ENCODE results near the gene IL1RAPL1.
A peak's percentile ranks its signal among the peaks of the same experiment; 100 is the strongest.

Gene IL1RAPL1

GRCh38 chrX:29466456-29466855 lies 879.2 kb downstream of the IL1RAPL1 start:
- H3K4me3 ChIP-seq (ENCODE audit: low read depth in 1 of 2, low read length in 2 of 2), result no peak overlapping the region
- no peaks in the 10 kb centered on the region for H3K9me3 ChIP-seq (ENCODE audit: control insufficient read depth in 1 of 2, low read length in 2 of 2)
- H3K36me3 ChIP-seq (ENCODE audit: control insufficient read depth in 1 of 2, insufficient read depth in 2 of 2, low read length in 2 of 2), result no peaks in the 10 kb centered on the region
- H3K4me1 ChIP-seq (ENCODE audit: control insufficient read depth in 1 of 2, insufficient read depth in 2 of 2, low read length in 2 of 2), result no peaks in the 10 kb centered on the region
- H3K27ac ChIP-seq (ENCODE audit: low read depth, low read length), result no peak overlapping the region
- no peak overlapping the region for H3K9ac ChIP-seq (ENCODE audit: low read depth in 1 of 2, low read length in 2 of 2)
- H3K27me3 ChIP-seq (ENCODE audit: control insufficient read depth in 1 of 2, insufficient read depth in 2 of 2, low read length in 2 of 2), result no peaks in the 10 kb centered on the region

DNA sequence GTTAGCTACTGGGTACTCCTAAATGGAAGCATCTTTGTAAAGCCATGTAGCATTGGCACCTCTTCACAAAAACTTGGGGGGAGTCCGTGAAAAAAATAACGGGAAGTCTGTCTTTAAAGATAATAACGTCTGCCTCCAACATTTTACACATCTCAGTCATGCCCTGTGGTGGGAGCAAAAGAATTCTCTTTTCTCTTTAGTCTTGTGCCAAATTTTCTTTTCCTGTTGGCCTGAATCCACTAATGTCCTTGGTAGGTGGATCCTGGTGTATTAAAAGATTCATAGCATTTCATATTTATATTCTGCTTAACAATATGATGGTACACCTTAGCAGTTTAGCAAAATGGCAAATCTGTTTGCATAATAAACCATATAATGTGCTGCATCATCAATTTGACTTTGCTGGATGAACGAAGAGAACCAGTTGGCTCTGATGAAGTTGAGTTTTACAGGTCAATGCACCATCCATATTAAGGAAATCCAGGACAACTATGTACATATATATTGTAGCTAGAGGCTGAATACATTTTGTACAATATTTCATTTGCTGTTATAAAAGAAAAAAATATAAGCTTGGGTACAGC lies 881.8 kb downstream of the IL1RAPL1 start:
- Histone ChIP-seq H3K4me3 (ENCODE audit: low read depth in 1 of 2, low read length in 2 of 2) (no peak overlapping the region), H3K9me3 (ENCODE audit: control insufficient read depth in 1 of 2, low read length in 2 of 2) (no peaks in the 10 kb centered on the region), H3K36me3 (ENCODE audit: control insufficient read depth in 1 of 2, insufficient read depth in 2 of 2, low read length in 2 of 2) (no peaks in the 10 kb centered on the region), H3K9ac (ENCODE audit: low read depth in 1 of 2, low read length in 2 of 2) (no peak overlapping the region), H3K27me3 (ENCODE audit: control insufficient read depth in 1 of 2, insufficient read depth in 2 of 2, low read length in 2 of 2) (no peaks in the 10 kb centered on the region), H3K4me1 (ENCODE audit: control insufficient read depth in 1 of 2, insufficient read depth in 2 of 2, low read length in 2 of 2) (no peaks in the 10 kb centered on the region), H3K27ac (ENCODE audit: low read depth, low read length) (no peak overlapping the region)

DNA sequence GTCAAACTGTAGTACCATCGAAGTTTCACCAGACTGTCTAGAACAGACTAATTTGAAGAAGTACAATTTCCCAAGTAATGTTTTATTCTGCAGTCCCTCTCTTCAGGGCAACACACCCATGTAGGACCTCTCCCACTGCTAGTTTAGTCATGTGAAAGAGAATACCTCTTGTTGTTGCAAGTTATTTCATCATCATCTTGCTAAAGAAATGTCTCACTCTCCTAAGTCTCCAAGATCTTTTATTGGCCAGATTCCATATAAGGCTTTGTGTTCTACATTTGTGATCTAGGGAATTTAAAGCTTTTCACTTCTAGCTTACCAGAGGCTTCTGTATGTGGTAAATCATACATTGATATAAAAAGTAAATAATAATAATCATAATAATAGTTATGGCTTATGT lies 882.8 kb downstream of the IL1RAPL1 start:
- no peaks in the 10 kb centered on the region for H3K36me3 ChIP-seq (ENCODE audit: control insufficient read depth in 1 of 2, insufficient read depth in 2 of 2, low read length in 2 of 2)
- H3K27ac ChIP-seq (ENCODE audit: low read depth, low read length), result no peak overlapping the region
- no peaks in the 10 kb centered on the region for H3K27me3 ChIP-seq (ENCODE audit: control insufficient read depth in 1 of 2, insufficient read depth in 2 of 2, low read length in 2 of 2)
- H3K4me1 ChIP-seq (ENCODE audit: control insufficient read depth in 1 of 2, insufficient read depth in 2 of 2, low read length in 2 of 2), result no peaks in the 10 kb centered on the region
- no peak overlapping the region for H3K9ac ChIP-seq (ENCODE audit: low read depth in 1 of 2, low read length in 2 of 2)
- H3K9me3 ChIP-seq (ENCODE audit: control insufficient read depth in 1 of 2, low read length in 2 of 2), result no peaks in the 10 kb centered on the region
- H3K4me3 ChIP-seq (ENCODE audit: low read depth in 1 of 2, low read length in 2 of 2), result no peak overlapping the region

DNA sequence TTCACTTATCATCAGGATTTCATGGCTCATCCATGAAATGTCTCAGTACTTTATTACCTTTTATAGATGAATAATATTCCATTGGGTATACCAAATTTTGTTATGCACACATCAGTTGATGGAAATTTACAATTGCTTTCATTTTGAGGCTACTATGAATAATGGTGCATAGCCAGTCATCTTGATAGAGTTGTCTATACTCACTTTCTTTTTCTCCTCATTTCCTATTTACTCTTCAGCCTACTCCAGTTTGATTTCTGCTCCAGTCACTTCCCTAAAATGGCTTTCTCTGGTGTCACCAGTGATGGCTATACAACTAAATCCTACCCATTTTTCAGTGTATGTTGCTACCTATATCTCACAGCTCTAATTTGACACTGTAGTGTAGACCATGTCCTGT lies 884.6 kb downstream of the IL1RAPL1 start:
- no peaks in the 10 kb centered on the region for H3K4me1 ChIP-seq (ENCODE audit: control insufficient read depth in 1 of 2, insufficient read depth in 2 of 2, low read length in 2 of 2)
- H3K27me3 ChIP-seq (ENCODE audit: control insufficient read depth in 1 of 2, insufficient read depth in 2 of 2, low read length in 2 of 2), result no peaks in the 10 kb centered on the region
- no peaks in the 10 kb centered on the region for H3K36me3 ChIP-seq (ENCODE audit: control insufficient read depth in 1 of 2, insufficient read depth in 2 of 2, low read length in 2 of 2)
- H3K9me3 ChIP-seq (ENCODE audit: control insufficient read depth in 1 of 2, low read length in 2 of 2), result no peaks in the 10 kb centered on the region
- no peak overlapping the region for H3K9ac ChIP-seq (ENCODE audit: low read depth in 1 of 2, low read length in 2 of 2)
- no peak overlapping the region for H3K27ac ChIP-seq (ENCODE audit: low read depth, low read length)
- no peak overlapping the region for H3K4me3 ChIP-seq (ENCODE audit: low read depth in 1 of 2, low read length in 2 of 2)

DNA sequence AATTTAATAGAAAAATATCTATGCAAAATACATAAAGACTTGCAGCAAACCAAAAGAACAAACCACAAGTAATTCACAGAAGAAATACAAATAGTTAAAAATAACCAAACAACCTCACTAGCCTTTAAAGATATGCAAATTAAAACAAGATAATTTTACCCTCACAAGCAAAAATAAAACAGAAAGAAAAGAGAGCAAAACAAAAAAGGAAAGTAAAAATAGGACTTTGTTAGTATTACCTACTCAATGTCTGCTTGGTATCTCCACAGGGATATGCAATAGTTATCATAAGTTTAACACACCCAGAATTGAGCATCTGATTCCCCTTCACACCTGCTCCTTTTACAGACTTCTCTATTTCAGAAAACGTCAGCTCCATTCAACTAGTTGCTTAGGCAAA lies 890.6 kb downstream of the IL1RAPL1 start:
- Histone ChIP-seq H3K4me3 (ENCODE audit: low read depth in 1 of 2, low read length in 2 of 2) (no peak overlapping the region), H3K27ac (ENCODE audit: low read depth, low read length) (no peak overlapping the region), H3K4me1 (ENCODE audit: control insufficient read depth in 1 of 2, insufficient read depth in 2 of 2, low read length in 2 of 2) (no peaks in the 10 kb centered on the region), H3K36me3 (ENCODE audit: control insufficient read depth in 1 of 2, insufficient read depth in 2 of 2, low read length in 2 of 2) (no peaks in the 10 kb centered on the region), H3K9ac (ENCODE audit: low read depth in 1 of 2, low read length in 2 of 2) (no peak overlapping the region), H3K27me3 (ENCODE audit: control insufficient read depth in 1 of 2, insufficient read depth in 2 of 2, low read length in 2 of 2) (no peaks in the 10 kb centered on the region), H3K9me3 (ENCODE audit: control insufficient read depth in 1 of 2, low read length in 2 of 2) (no peaks in the 10 kb centered on the region)

- Histone ChIP-seq H3K9me3 (ENCODE audit: control insufficient read depth in 1 of 2, low read length in 2 of 2) (no peaks in the 10 kb centered on the region), H3K4me1 (ENCODE audit: control insufficient read depth in 1 of 2, insufficient read depth in 2 of 2, low read length in 2 of 2) (no peaks in the 10 kb centered on the region), H3K36me3 (ENCODE audit: control insufficient read depth in 1 of 2, insufficient read depth in 2 of 2, low read length in 2 of 2) (no peaks in the 10 kb centered on the region), H3K27ac (ENCODE audit: low read depth, low read length) (no peak overlapping the region), H3K4me3 (ENCODE audit: low read depth in 1 of 2, low read length in 2 of 2) (peak overlapping the region in 1 of 2 donors; percentile 21), H3K27me3 (ENCODE audit: control insufficient read depth in 1 of 2, insufficient read depth in 2 of 2, low read length in 2 of 2) (no peaks in the 10 kb centered on the region), H3K9ac (ENCODE audit: low read depth in 1 of 2, low read length in 2 of 2) (no peak overlapping the region)
Observed at GRCh38 chrX:29478336-29479069, 891.3 kb downstream of the IL1RAPL1 start.

DNA sequence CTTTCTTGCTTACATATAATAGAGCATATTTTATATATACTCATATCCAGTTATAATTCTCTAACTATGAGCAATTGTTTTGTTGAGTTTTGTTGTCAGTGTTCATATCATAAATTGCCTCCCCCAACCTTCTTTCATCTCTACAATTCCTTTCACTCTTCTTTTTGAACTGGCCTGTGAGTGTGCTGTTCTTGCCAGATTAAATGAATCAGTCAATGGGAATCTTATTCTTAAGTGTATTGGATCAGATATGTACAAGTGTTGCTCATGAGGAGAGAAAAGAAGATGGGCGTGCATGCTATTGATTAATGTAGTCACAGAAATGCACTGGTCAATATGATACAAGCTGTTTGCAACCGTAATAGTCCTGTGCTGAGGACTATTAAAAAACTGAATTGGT lies 900.0 kb downstream of the IL1RAPL1 start:
- Histone ChIP-seq H3K27me3 (ENCODE audit: control insufficient read depth in 1 of 2, insufficient read depth in 2 of 2, low read length in 2 of 2) (no peaks in the 10 kb centered on the region), H3K36me3 (ENCODE audit: control insufficient read depth in 1 of 2, insufficient read depth in 2 of 2, low read length in 2 of 2) (no peaks in the 10 kb centered on the region), H3K9ac (ENCODE audit: low read depth in 1 of 2, low read length in 2 of 2) (no peak overlapping the region), H3K4me3 (ENCODE audit: low read depth in 1 of 2, low read length in 2 of 2) (no peak overlapping the region), H3K27ac (ENCODE audit: low read depth, low read length) (no peak overlapping the region), H3K4me1 (ENCODE audit: control insufficient read depth in 1 of 2, insufficient read depth in 2 of 2, low read length in 2 of 2) (no peaks in the 10 kb centered on the region), H3K9me3 (ENCODE audit: control insufficient read depth in 1 of 2, low read length in 2 of 2) (no peaks in the 10 kb centered on the region)

DNA sequence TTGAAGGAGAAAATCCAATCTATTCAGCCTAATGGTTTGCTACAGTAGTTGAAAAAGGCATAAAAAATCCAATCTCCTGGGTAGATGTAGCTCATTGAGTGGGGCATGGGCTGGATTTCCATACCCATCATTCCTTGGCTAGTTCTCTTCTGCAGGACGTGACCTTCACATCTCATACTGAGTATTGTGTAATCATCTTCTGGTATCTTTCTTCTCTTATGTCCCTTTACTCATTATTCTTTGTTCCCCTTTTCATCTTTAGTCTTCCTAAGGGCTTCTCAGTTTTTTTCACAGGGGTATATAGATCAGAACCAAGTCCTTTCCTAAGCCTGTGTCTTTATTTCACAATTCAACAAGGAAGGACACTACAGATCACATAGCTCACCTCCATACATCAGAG lies 900.5 kb downstream of the IL1RAPL1 start:
- Histone ChIP-seq H3K4me3 (ENCODE audit: low read depth in 1 of 2, low read length in 2 of 2) (no peak overlapping the region), H3K27me3 (ENCODE audit: control insufficient read depth in 1 of 2, insufficient read depth in 2 of 2, low read length in 2 of 2) (no peaks in the 10 kb centered on the region), H3K36me3 (ENCODE audit: control insufficient read depth in 1 of 2, insufficient read depth in 2 of 2, low read length in 2 of 2) (no peaks in the 10 kb centered on the region), H3K9me3 (ENCODE audit: control insufficient read depth in 1 of 2, low read length in 2 of 2) (no peaks in the 10 kb centered on the region), H3K4me1 (ENCODE audit: control insufficient read depth in 1 of 2, insufficient read depth in 2 of 2, low read length in 2 of 2) (no peaks in the 10 kb centered on the region), H3K9ac (ENCODE audit: low read depth in 1 of 2, low read length in 2 of 2) (no peak overlapping the region), H3K27ac (ENCODE audit: low read depth, low read length) (no peak overlapping the region)

DNA sequence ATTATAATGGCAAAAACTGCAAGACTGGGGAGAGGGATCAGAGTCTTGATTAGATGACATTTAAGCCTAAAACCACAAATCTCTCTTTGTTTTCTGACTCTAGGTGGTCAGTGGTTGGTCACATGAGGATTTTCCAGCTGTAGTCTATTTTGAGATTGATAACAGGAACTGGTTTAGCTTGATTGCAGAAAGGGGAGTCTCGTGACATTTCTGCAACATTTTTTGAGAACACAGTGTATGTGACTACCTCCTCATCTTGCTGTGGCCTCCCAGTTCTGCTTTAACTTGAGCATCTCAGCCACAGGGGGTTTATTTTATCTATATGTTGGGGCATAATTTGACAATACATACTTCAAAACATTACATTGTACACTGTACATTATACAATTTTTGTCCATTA lies 901.7 kb downstream of the IL1RAPL1 start:
- no peak overlapping the region for H3K9ac ChIP-seq (ENCODE audit: low read depth in 1 of 2, low read length in 2 of 2)

DNA sequence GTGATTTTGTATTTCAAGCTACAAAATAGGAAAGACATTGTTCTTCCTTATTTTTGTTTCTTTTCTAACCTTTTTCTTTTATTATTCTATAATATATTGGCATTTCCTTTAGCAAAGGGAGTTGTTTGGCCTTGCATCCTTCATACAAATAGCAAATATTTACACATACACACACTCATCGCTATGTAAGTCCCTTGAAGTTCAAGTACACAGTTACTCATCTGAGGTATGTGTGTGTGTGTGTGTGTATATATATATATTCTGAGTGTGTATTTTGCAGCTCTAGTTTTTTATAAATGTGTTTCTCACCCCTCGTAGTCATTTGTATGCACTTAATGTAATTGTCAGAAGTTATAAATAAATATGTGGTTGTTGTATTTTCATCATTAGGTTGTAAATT lies 903.4 kb downstream of the IL1RAPL1 start:
- Histone ChIP-seq H3K4me3 (ENCODE audit: low read depth in 1 of 2, low read length in 2 of 2) (no peak overlapping the region), H3K36me3 (ENCODE audit: control insufficient read depth in 1 of 2, insufficient read depth in 2 of 2, low read length in 2 of 2) (no peaks in the 10 kb centered on the region), H3K27me3 (ENCODE audit: control insufficient read depth in 1 of 2, insufficient read depth in 2 of 2, low read length in 2 of 2) (no peaks in the 10 kb centered on the region), H3K9me3 (ENCODE audit: control insufficient read depth in 1 of 2, low read length in 2 of 2) (no peaks in the 10 kb centered on the region), H3K9ac (ENCODE audit: low read depth in 1 of 2, low read length in 2 of 2) (no peak overlapping the region), H3K27ac (ENCODE audit: low read depth, low read length) (no peak overlapping the region), H3K4me1 (ENCODE audit: control insufficient read depth in 1 of 2, insufficient read depth in 2 of 2, low read length in 2 of 2) (no peaks in the 10 kb centered on the region)

More for the DNA sequence above, 901.7 kb downstream of the IL1RAPL1 start:
- Histone ChIP-seq H3K4me3 (ENCODE audit: low read depth in 1 of 2, low read length in 2 of 2) (no peak overlapping the region), H3K9me3 (ENCODE audit: control insufficient read depth in 1 of 2, low read length in 2 of 2) (no peaks in the 10 kb centered on the region), H3K27me3 (ENCODE audit: control insufficient read depth in 1 of 2, insufficient read depth in 2 of 2, low read length in 2 of 2) (no peaks in the 10 kb centered on the region), H3K4me1 (ENCODE audit: control insufficient read depth in 1 of 2, insufficient read depth in 2 of 2, low read length in 2 of 2) (no peaks in the 10 kb centered on the region), H3K36me3 (ENCODE audit: control insufficient read depth in 1 of 2, insufficient read depth in 2 of 2, low read length in 2 of 2) (no peaks in the 10 kb centered on the region), H3K27ac (ENCODE audit: low read depth, low read length) (no peak overlapping the region)

Data from duodenal mucosa (tissue), 2 donors.